GM12878 (cell line): Measurements from ENCODE around the gene IGSF6. TPM values are rescaled to one million over a fixed set of nuclear protein-coding genes. Genes with fewer than 3 reads are reported as not detected.

Source experiments
- HDGF ChIP-seq: fragments of 450-650 bp; IDR thresholded peaks from 2 replicates; pipeline ENCODE4 v1.6.1; 2016; ENCODE audit warnings: antibody characterized with exemption
- polyA plus RNA-seq, 11 experiments: library from polyadenylated mRNA; depleted of rRNA in 4 of 11; unstranded in 6 of 11; stranded (reverse) in 5 of 11; fragments of >200 nt; fragmentation: Nextera tagmentation in 4 of 11; fragmentation: Illumina TruSeq in 1 of 11; extraction: Ambion mirVana in 4 of 11; extraction: Trizol in 1 of 11; gene quantifications; 1 replicate in 1 of 11; 2 replicates in 10 of 11; pipeline versions ENCODE4 v1.2.1 to v1.2.3, GENCODE V29; 2011 to 2016; ENCODE audit warnings: inconsistent platforms in 2 of 11, missing spikeins in 2 of 11, low read depth in 1 of 11
- small RNA-seq: library from RNA; depleted of rRNA; stranded (forward); fragments of <200 nt; gene quantifications from one replicate; pipeline ENCODE3, GENCODE V24; 2014
- total RNA-seq, 4 experiments: library from RNA; depleted of rRNA in 3 of 4; stranded (reverse); fragments of >200 nt in 3 of 4; fragmentation: Illumina TruSeq in 1 of 4; extraction: Trizol in 1 of 4; gene quantifications; 2 replicates each; pipeline versions ENCODE4 v1.2.1 to v1.2.3, GENCODE V29; 2013 to 2021

IGSF6 gene
- total and polyA plus RNA-seq, 10 of the 15 experiments (the other 5 are each of a cell fraction or from before 2014, with no cell fraction given) = 0.32 to 1.2 (median 0.72) TPM

DNA sequence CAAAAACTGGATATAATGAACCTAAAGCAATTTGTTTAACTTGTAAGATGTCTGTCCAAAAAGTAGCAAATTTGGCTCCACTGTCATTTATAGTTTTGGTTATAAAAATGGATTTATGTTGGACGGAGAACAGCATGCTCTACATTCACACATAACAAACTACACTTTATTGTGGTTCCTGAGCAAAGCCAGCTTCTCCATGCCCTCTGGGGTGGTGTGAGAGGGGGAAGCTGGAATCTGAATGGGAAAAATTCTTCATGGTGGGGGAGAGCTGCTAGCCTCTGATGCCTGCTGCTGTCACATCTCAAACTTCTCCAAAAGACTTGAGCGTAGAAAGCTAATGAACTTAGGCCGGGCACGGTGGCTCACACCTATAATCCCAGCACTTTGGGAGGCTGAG, 62.9 kb downstream of the IGSF6 start (continued):
- no peak for TF ChIP-seq HDGF
- TF ChIP-seq, all 136 proteins: peak for 0

Small RNA genes within 50 kb of the gene (small RNA-seq; reads per million reads assigned to genes)
- gene RNU6-1005P = 0.23 reads per million
- gene RNU6-196P = not detected

Other genes with a start within 250 kb of the IGSF6 start
- gene METTL9, start 53.0 kb downstream of the IGSF6 start, total RNA-seq (2014; rRNA removed) = 119 TPM in 2 replicates
- gene METTL9, start 53.0 kb downstream of the IGSF6 start, total RNA-seq (2014; rRNA removed; fragmentation: Illumina TruSeq; extraction: Trizol) = 92.0 and 101 TPM in 2 replicates
- gene METTL9, start 53.0 kb downstream of the IGSF6 start, total RNA-seq (2021) = 90.0 and 98.5 TPM in 2 replicates
- gene METTL9, start 53.0 kb downstream of the IGSF6 start, polyA plus RNA-seq (2011; rRNA removed) = 115 and 196 TPM in 2 replicates
- gene METTL9, start 53.0 kb downstream of the IGSF6 start, polyA plus RNA-seq (2014; fragmentation: Illumina TruSeq; extraction: Trizol) = 106 and 149 TPM in 2 replicates
- 10 to 100 TPM; 19.4 to 40.0 TPM for gene METTL9, start 53.0 kb downstream of the IGSF6 start, polyA plus RNA-seq (2014; fragmentation: Nextera tagmentation; extraction: Ambion mirVana)
- gene METTL9, start 53.0 kb downstream of the IGSF6 start, polyA plus RNA-seq (2014; rRNA removed) = 89.7 and 101 TPM in 2 replicates
- 100 to 1,000 TPM in 1 of 2 experiments, 10 to 100 TPM in 1; 95.4 to 103 TPM for gene METTL9, start 53.0 kb downstream of the IGSF6 start, polyA plus RNA-seq (2016; fragmentation: Nextera tagmentation; extraction: Ambion mirVana)
- gene OTOA, start 11.4 kb upstream of the IGSF6 start, total RNA-seq (2014; rRNA removed) = 0.73 and 1.3 TPM in 2 replicates
- gene OTOA, start 11.4 kb upstream of the IGSF6 start, total RNA-seq (2014; rRNA removed; fragmentation: Illumina TruSeq; extraction: Trizol) = 0.72 and 0.78 TPM in 2 replicates
- 0.51 and 0.82 TPM in 2 replicates for gene OTOA, start 11.4 kb upstream of the IGSF6 start, total RNA-seq (2021)
- 0.76 and 1.5 TPM in 2 replicates for gene OTOA, start 11.4 kb upstream of the IGSF6 start, polyA plus RNA-seq (2011; rRNA removed)
- gene OTOA, start 11.4 kb upstream of the IGSF6 start, polyA plus RNA-seq (2014; fragmentation: Illumina TruSeq; extraction: Trizol) = 0.63 and 0.71 TPM in 2 replicates
- gene OTOA, start 11.4 kb upstream of the IGSF6 start, polyA plus RNA-seq (2014; fragmentation: Nextera tagmentation; extraction: Ambion mirVana) = under 1 TPM; 0.42 to 0.60 TPM
- gene OTOA, start 11.4 kb upstream of the IGSF6 start, polyA plus RNA-seq (2014; rRNA removed) = 0.58 and 0.73 TPM in 2 replicates
- under 1 TPM; 0.33 to 0.34 TPM for gene OTOA, start 11.4 kb upstream of the IGSF6 start, polyA plus RNA-seq (2016; fragmentation: Nextera tagmentation; extraction: Ambion mirVana)
- gene NPIPB4, start 205.1 kb upstream of the IGSF6 start, total RNA-seq (2014; rRNA removed) = 17.7 and 21.0 TPM in 2 replicates
- 41.2 and 47.0 TPM in 2 replicates for gene NPIPB4, start 205.1 kb upstream of the IGSF6 start, total RNA-seq (2014; rRNA removed; fragmentation: Illumina TruSeq; extraction: Trizol)
- 67.4 and 107 TPM in 2 replicates for gene NPIPB4, start 205.1 kb upstream of the IGSF6 start, total RNA-seq (2021)
- gene NPIPB4, start 205.1 kb upstream of the IGSF6 start, polyA plus RNA-seq (2011; rRNA removed) = 124 and 130 TPM in 2 replicates
- 45.2 and 52.4 TPM in 2 replicates for gene NPIPB4, start 205.1 kb upstream of the IGSF6 start, polyA plus RNA-seq (2014; fragmentation: Illumina TruSeq; extraction: Trizol)
- gene NPIPB4, start 205.1 kb upstream of the IGSF6 start, polyA plus RNA-seq (2014; fragmentation: Nextera tagmentation; extraction: Ambion mirVana) = 1 to 10 TPM; 1.3 to 2.5 TPM
- 38.8 and 40.0 TPM in 2 replicates for gene NPIPB4, start 205.1 kb upstream of the IGSF6 start, polyA plus RNA-seq (2014; rRNA removed)
- 10 to 100 TPM; 29.1 to 42.0 TPM for gene NPIPB4, start 205.1 kb upstream of the IGSF6 start, polyA plus RNA-seq (2016; fragmentation: Nextera tagmentation; extraction: Ambion mirVana)